ENCODE data around the gene SYCE3.

Gene SYCE3

DNA sequence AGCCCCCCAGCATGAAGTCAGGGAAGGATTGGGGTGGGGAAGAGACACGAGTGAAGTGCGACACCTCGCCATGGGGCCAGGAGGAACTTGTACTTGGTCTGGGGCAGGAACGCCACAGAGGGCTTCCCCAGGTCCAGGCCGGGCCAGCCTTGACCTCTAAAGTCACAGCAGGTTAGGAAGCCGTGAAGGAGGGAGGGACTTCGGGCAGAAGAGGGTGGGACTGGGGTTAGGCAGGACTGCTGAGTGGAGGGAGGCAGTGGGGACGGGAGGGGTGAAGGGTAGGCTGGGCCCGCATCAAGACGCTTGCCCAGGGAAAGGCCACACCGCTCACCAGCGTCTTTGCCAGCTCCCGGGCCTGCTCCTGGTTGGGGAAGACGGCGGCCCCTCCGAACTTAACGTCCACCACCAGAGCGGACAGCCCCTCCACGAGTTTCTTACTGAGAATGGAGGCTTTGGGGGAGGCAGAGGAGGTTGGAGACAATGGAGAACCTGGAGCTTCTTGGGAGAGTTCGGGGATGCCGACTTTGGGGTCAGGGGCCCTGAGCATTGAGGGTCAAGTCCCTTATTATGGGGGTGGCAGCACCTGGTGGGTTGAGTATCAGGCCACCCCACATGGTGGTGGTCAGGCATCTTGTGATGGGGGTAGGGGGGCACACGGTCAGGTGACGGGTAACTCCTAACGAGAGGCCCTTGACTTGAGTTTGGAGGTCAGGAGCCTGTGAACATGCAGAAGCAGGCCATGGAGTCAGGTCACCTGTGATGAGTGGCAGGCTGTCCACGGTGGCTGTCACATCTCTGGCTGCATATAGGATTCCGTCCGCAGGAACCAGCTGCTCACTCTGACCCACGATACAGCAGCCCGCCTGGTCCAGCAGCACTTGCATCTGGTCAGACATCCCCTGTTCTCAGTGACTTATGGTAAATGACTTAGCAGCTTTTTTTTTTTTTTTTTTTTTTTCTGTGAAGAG is 35.6 kb downstream of the SYCE3 start:
- Histone ChIP-seq H3K4me3 (ENCODE audit: low read depth, low read length) (peak overlapping the region; percentile 81), H3K4me2 (ENCODE audit: low read length) (peak overlapping the region; percentile 95), H3K36me3 (ENCODE audit: control insufficient read depth, insufficient read depth, low read length) (no peaks in the 10 kb centered on the region), H3K27me3 (ENCODE audit: control insufficient read depth, insufficient read depth, low read length) (no peaks in the 10 kb centered on the region), H2AFZ (peak overlapping the region; percentile 74), H3K9me3 (ENCODE audit: control insufficient read depth, low read length) (no peaks in the 10 kb centered on the region), H3K4me1 (peaks cover 4% of the 10 kb centered on the region), H3K79me2 (no peaks in the 10 kb centered on the region), H3K9ac (no peak overlapping the region), H3K27ac (peak overlapping the region; percentile 95)
- TF ChIP-seq, protein P1, sequence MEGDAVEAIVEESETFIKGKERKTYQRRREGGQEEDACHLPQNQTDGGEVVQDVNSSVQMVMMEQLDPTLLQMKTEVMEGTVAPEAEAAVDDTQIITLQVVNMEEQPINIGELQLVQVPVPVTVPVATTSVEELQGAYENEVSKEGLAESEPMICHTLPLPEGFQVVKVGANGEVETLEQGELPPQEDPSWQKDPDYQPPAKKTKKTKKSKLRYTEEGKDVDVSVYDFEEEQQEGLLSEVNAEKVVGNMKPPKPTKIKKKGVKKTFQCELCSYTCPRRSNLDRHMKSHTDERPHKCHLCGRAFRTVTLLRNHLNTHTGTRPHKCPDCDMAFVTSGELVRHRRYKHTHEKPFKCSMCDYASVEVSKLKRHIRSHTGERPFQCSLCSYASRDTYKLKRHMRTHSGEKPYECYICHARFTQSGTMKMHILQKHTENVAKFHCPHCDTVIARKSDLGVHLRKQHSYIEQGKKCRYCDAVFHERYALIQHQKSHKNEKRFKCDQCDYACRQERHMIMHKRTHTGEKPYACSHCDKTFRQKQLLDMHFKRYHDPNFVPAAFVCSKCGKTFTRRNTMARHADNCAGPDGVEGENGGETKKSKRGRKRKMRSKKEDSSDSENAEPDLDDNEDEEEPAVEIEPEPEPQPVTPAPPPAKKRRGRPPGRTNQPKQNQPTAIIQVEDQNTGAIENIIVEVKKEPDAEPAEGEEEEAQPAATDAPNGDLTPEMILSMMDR (IDR thresholded peaks at IDR 0.05) = no peak

DNA sequence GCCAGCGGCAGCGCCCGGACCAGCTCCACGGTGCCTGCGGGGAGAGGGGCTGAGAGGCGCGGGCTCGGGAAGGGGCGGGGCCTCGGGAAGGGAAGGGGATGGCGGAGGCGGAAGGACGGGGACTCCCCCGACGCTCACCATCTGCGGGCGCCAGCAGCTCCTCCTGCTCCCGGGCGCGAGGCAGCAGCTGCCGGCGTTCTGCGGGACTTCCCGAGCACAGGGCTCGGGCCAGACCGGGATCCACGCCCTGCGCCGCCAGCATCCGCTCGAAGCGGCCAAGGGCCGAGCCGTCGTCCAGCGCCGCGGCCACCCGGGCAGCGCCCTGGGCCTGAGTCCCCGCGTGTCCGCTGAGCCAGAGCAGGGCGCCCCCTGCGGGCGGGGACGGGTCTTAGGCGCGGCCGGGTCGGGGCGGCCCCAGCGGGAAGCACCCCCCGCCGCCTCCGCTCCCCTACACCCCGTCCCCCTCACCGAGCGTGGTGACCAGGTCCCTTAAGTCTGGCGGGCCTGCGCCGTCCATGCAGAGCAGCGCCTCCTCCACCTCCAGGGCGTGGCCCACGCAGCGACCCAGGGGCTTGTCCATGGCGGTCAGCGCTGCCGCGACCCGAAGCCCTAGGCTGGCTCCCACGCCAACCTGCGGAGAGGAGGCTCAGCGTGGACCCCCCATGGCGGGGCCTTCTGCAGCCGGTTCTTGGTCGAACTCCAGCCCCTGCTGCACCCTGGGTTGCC is 36.4 kb downstream of the SYCE3 start:
- Histone ChIP-seq H3K36me3 (ENCODE audit: control insufficient read depth, insufficient read depth, low read length) (no peaks in the 10 kb centered on the region), H3K9me3 (ENCODE audit: control insufficient read depth, low read length) (no peaks in the 10 kb centered on the region), H3K27ac (peak overlapping the region; percentile 95), H3K79me2 (no peaks in the 10 kb centered on the region), H2AFZ (peak overlapping the region; percentile 74), H3K4me2 (ENCODE audit: low read length) (peak overlapping the region; percentile 95), H3K4me1 (peaks cover 4% of the 10 kb centered on the region), H3K9ac (no peak overlapping the region), H3K4me3 (ENCODE audit: low read depth, low read length) (peak overlapping the region; percentile 81), H3K27me3 (ENCODE audit: control insufficient read depth, insufficient read depth, low read length) (no peaks in the 10 kb centered on the region)
- TF ChIP-seq, protein P1 (IDR thresholded peaks at IDR 0.05) = peak; percentile 43

DNA sequence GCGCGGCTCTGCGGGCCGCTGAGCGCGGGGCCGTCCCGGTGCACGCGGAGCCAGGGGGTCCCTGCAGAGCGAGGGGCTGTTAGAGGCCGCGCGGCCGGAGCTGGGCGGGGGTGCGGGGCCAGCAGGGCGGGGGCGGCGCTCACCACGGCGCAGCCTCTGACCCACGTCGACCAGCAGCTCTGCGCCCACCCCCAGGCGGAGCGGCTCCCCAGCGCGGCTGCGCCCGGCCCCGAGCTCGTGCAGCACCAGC is 36.9 kb downstream of the SYCE3 start:
- no peak overlapping the region for H3K9ac ChIP-seq
- no peaks in the 10 kb centered on the region for H3K36me3 ChIP-seq (ENCODE audit: control insufficient read depth, insufficient read depth, low read length)
- H3K9me3 ChIP-seq (ENCODE audit: control insufficient read depth, low read length) = no peaks in the 10 kb centered on the region
- H3K4me2 ChIP-seq (ENCODE audit: low read length) = peak overlapping the region; percentile 95
- H3K4me3 ChIP-seq (ENCODE audit: low read depth, low read length) = peak overlapping the region; percentile 81
- peak overlapping the region; percentile 74 for H2AFZ ChIP-seq
- no peaks in the 10 kb centered on the region for H3K79me2 ChIP-seq
- no peaks in the 10 kb centered on the region for H3K27me3 ChIP-seq (ENCODE audit: control insufficient read depth, insufficient read depth, low read length)
- H3K4me1 ChIP-seq = peaks cover 4% of the 10 kb centered on the region
- TF ChIP-seq, protein P1 (IDR thresholded peaks at IDR 0.05) = no peak
- H3K27ac ChIP-seq = peak overlapping the region; percentile 95

DNA sequence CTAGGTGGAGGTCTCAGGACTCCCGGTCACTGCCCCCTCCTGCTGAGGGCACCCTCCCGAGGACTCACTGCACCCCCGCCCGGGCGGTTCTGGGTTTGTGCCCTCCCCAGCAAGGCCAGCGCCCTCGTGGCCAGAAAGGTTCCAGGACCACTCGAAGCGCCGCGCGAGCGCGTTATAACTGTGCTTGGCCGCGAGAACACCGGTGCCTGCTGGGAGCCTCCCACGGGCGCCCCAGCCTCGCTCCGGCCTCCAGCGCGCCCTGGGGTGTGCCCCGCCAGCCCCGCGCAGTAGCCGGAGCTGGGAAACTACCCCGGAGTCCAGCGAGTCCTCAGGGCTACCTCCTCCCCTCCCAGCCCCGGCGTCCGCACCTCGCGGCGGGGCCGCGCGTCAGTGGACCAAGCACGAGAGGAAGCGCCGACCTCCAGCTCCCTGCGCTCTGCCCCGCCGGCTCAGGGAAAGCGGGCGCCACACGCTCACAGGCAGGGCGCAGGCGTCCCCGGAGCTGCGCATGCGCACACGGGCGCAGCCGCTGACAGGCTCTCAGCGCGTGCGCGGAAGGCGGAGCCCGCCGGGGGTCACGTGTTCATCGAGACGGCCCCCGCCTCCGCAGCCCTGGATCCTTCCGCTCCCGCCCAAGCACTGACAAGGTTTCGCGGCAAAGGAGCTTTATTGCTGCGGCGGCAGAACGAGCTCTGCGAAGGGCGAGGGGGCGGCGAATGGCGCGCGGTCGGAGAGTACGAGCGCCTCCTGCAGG is 37.4 kb downstream of the SYCE3 start, which contains the start of gene SCO2:
Gene SCO2 (minus strand): TSS at position 495 of the 754 bp plus-strand sequence. CDS start 1,187 bp downstream, outside the sequence.
- TF ChIP-seq, protein P1 (IDR thresholded peaks at IDR 0.05) = peak; percentile 26
- H3K27ac ChIP-seq = peak within 1 kb of the TSS; percentile 95
- peak within 1 kb of the TSS; percentile 74 for H2AFZ ChIP-seq
- peak within 1 kb of the TSS; percentile 95 for H3K4me2 ChIP-seq (ENCODE audit: low read length)
- no peaks in the 10 kb centered on the region for H3K27me3 ChIP-seq (ENCODE audit: control insufficient read depth, insufficient read depth, low read length)
- no peaks in the 10 kb centered on the region for H3K36me3 ChIP-seq (ENCODE audit: control insufficient read depth, insufficient read depth, low read length)
- peak within 1 kb of the TSS; percentile 81 for H3K4me3 ChIP-seq (ENCODE audit: low read depth, low read length)
- H3K9me3 ChIP-seq (ENCODE audit: control insufficient read depth, low read length) = no peaks in the 10 kb centered on the region
- peaks cover 4% of the 10 kb centered on the region for H3K4me1 ChIP-seq
- no peak within 1 kb of the TSS for H3K9ac ChIP-seq
- no peaks in the 10 kb centered on the region for H3K79me2 ChIP-seq
